Natural killer cell treated with Interleukin-12 subunit alpha and Interleukin-12 subunit beta and Interleukin-15 and Interleukin-18, amount 100 ng/mL, for 72 hours (primary cell): ENCODE results near the gene REPS2. TPM values are rescaled to one million over a fixed set of nuclear protein-coding genes. Genes with fewer than 3 reads are reported as not detected.
A peak's percentile ranks its signal among the peaks of the same experiment; 100 is the strongest.

Source experiments
- ATAC-seq, 2 donors: fragments of 150-1000 bp; cut with Tn5 transposase in 1 of 2; sonication (Bioruptor Pico), chemical (Tn5 transposase) in 1 of 2; 2 replicates each; pipeline ENCODE4 v1.10.0; 2021
- DNase-seq: peaks from one replicate; pipeline ENCODE4 v3.0.0; 2022; ENCODE audit warnings: low spot score
- H3K27ac Mint-ChIP-seq, 2 donors: 1 replicate in 1 of 2; 2 replicates in 1 of 2; pipeline ENCODE4 v1.8.0; 2022; ENCODE audit warnings: mixed read lengths in 2 of 2, mild to moderate bottlenecking in 1 of 2, moderate library complexity in 1 of 2
- H3K27me3 Mint-ChIP-seq, 2 donors: 1 replicate in 1 of 2; 2 replicates in 1 of 2; pipeline ENCODE4 v1.8.0; 2022; ENCODE audit warnings: mixed read lengths in 2 of 2
- H3K36me3 Mint-ChIP-seq: one replicate; pipeline ENCODE4 v1.8.0; 2022; ENCODE audit warnings: mixed read lengths
- H3K4me1 Mint-ChIP-seq, 2 donors: 1 replicate in 1 of 2; 2 replicates in 1 of 2; pipeline ENCODE4 v1.8.0; 2022; ENCODE audit warnings: low read depth in 2 of 2, mixed read lengths in 2 of 2, mild to moderate bottlenecking in 1 of 2
- H3K4me3 Mint-ChIP-seq: one replicate; pipeline ENCODE4 v1.8.0; 2022; ENCODE audit warnings: mixed read lengths
- H3K9me3 Mint-ChIP-seq: 2 replicates; pipeline ENCODE4 v1.8.0; 2022; ENCODE audit warnings: mixed read lengths
- total RNA-seq, 2 donors: library from RNA; stranded (reverse); gene quantifications; one replicate each; pipeline ENCODE4 v1.2.3, GENCODE V29; 2022

REPS2 gene
- total RNA-seq, 2 donors from 2014 or later = 0.20 TPM; not detected in 1

DNA sequence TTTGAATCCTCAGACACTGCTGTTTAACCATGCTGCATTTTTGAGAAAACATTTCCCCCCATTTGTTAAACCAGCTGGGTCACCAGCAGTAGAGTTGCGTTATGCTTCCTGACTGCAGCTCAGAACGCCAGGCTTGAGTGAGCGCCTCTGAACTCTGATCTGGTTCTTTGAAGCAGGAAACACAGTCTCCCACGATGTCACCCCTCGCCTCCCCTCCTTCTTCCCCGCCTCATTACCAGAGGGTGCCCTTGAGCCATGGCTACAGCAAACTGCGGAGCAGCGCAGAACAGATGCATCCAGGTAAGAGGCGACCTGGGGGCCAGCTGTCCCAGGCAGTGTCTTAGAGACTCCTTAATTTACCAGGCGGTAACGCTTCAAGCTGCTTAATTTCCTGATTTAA, 78.4 kb downstream of the REPS2 start:
- no peak for ATAC-seq
- H3K4me3 Mint-ChIP-seq = no peak overlapping the region
- H3K4me1 Mint-ChIP-seq = no peaks in the 10 kb centered on the region
- H3K36me3 Mint-ChIP-seq = no peaks in the 10 kb centered on the region
- peaks cover 0 to 11% of the 10 kb centered on the region in 2 donors for H3K27me3 Mint-ChIP-seq
- no peaks in the 10 kb centered on the region for H3K9me3 Mint-ChIP-seq
- no peak for DNase-seq
- H3K27ac Mint-ChIP-seq = no peak overlapping the region

DNA sequence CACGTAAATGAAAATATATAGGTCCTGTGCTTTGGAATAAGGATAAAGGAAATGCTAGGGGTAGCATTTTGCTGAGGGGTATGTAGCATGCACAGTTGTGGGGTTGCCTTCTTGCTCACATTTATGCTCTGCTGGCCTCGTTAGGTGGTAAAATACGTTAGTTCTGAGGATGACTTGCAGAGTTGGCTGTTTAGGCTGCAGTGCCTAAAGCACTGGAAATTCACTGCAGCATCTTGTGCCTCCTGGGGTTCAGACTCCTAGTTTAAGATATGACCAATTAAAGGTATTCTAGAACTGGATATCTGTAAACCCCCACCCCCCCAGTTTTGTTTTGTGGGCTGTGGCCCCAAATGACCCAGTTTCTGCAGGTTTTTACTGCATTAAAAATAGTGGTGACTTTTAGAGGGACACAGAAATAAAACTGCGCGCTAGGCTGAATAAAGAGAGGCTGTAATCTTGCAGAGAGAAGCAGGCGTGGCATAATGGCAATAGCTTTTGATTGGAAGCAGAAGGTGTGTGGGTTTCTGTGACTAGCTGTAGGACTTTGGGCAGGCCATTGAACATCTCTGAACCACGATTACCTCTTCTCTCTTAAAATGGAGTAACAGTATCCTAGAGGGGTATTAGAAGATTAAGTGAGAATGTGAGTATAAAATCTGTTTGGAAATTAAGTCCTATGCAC, 79.3 kb downstream of the REPS2 start:
- ATAC-seq = no peak
- Mint-ChIP-seq H3K9me3 (no peaks in the 10 kb centered on the region), H3K27ac (no peak overlapping the region), H3K36me3 (no peaks in the 10 kb centered on the region), H3K4me1 (no peaks in the 10 kb centered on the region), H3K4me3 (no peak overlapping the region), H3K27me3 (peaks cover 0 to 15% of the 10 kb centered on the region in 2 donors)
- DNase-seq = no peak

DNA sequence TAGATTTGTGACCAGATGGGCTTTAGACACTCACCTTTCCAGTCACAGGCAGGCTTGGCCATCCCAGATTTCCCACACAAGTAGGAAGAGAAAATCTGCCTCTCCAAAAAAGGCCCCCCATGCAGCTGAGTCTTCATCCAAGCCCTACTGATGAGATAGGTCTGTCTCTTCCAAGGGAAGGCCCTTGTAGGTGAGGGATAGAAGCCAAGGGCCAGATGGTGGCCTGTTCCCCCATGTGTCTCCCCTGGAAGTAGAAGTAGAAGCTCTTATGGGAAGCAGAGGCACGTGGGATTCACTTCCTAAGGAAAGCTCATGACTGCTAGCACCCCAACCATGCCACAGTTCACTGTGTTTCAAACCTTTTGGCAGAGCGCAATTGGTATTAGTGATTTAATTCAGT, 81.5 kb downstream of the REPS2 start:
- no peaks in the 10 kb centered on the region for H3K4me1 Mint-ChIP-seq
- no peak for DNase-seq
- H3K9me3 Mint-ChIP-seq = no peaks in the 10 kb centered on the region
- H3K36me3 Mint-ChIP-seq = no peaks in the 10 kb centered on the region
- no peak overlapping the region for H3K4me3 Mint-ChIP-seq
- H3K27ac Mint-ChIP-seq = no peak overlapping the region
- no peak for ATAC-seq
- peaks cover 1 to 19% of the 10 kb centered on the region in 2 donors for H3K27me3 Mint-ChIP-seq

DNA sequence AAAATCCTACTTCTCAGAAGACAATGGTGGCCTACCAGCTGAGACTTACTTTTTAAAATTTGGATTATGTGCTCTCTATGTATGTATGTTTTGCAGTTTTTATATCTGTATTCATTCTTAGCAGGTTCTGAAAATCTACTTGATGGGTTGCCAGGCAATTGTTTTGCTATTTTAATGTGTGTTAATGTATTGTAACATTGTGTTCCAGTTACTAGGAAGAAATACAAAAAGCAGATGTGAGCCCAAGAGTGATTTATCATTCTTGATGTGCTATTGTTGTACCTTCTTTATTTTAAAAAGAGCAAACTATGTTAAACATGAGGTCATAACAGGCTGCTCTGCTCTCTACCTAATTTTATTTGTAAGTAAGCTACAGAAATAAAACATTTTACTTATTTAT, 81.9 kb downstream of the REPS2 start:
- Mint-ChIP-seq H3K4me1 (no peaks in the 10 kb centered on the region), H3K27ac (no peak overlapping the region), H3K36me3 (no peaks in the 10 kb centered on the region), H3K4me3 (no peak overlapping the region), H3K27me3 (peaks cover 5 to 22% of the 10 kb centered on the region in 2 donors), H3K9me3 (no peaks in the 10 kb centered on the region)
- DNase-seq = no peak
- ATAC-seq = no peak

DNA sequence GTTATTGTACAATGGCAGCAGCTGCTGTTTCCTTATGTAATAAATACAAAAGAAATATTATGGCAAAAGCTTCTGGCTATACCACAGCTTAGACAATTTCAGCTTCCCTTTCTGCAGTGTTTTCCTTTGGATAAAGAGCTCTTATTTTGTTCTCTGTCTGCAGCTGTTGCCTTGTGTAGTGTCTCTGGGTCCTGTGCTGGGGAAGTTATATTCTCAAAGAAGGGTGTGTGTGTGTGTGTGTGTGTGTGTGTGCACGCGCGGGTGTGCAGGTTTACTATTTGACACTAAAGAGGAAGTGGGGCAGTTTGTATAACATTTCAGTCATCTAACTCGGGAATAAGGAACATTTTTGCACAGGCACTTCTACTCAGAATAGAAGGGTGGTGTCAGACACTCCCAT, 83.6 kb downstream of the REPS2 start:
- peaks cover 17 to 31% of the 10 kb centered on the region in 2 donors for H3K27me3 Mint-ChIP-seq
- no peak for DNase-seq
- H3K4me1 Mint-ChIP-seq = no peaks in the 10 kb centered on the region
- no peaks in the 10 kb centered on the region for H3K36me3 Mint-ChIP-seq
- no peak overlapping the region for H3K27ac Mint-ChIP-seq
- ATAC-seq = no peak
- no peak overlapping the region for H3K4me3 Mint-ChIP-seq
- H3K9me3 Mint-ChIP-seq = no peaks in the 10 kb centered on the region

DNA sequence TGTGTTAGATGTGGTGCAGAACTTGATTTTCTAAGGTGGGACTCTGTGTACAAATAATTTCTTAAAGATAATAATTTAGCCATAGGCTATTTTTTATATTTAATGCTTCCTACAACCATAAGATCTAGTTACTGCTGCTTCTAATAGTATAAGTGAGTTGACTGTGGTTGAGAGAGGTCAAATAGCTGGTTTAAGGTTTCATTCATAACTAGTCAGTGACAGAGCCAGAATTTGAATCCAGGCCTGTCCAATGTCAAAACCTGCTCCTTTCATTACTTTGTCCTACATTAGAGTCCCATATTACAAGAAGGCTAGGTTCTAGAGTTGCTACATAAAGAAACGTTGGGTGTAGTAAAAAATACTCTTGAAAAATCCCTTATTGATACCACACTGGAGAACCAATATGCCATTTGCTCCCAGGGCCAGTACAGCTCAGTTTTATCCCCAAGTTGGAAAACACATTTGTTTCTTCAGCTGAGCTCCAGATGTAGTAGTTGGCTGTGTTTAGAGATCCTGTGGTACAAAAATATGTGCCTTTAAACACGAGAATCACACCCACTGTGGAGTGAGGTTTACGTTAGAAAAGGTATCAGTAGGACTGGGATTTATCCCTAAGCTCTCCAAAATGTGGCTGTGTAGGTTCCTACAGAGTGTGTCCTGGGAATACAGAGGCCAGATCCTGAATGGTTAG, 84.3 kb downstream of the REPS2 start:
- peaks cover 19 to 34% of the 10 kb centered on the region in 2 donors for H3K27me3 Mint-ChIP-seq
- DNase-seq (no peak), ATAC-seq (no peak)
- no peaks in the 10 kb centered on the region for H3K9me3 Mint-ChIP-seq
- no peaks in the 10 kb centered on the region for H3K4me1 Mint-ChIP-seq
- no peak overlapping the region for H3K27ac Mint-ChIP-seq
- no peaks in the 10 kb centered on the region for H3K36me3 Mint-ChIP-seq
- no peak overlapping the region for H3K4me3 Mint-ChIP-seq

DNA sequence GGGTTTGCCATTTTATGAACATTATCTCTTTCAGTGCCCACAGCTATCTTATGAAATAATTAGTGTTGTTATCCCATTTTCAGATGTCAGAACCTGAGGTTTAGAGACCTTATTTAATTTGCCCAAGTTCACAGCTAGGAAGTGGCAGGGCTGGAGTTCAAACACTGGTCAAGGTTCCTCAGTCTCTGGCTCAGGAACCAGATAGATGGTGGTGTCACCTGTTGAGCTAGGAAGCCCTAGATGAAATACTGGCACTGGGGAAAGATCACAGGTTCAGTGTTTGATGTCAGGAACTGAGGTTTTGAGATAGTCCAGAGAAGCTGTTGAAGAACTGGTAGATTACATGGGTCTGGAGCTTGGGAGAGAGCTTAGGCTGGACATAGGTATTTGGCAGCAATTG, 85.4 kb downstream of the REPS2 start:
- no peak for DNase-seq
- no peak overlapping the region for H3K27ac Mint-ChIP-seq
- no peaks in the 10 kb centered on the region for H3K36me3 Mint-ChIP-seq
- peaks cover 0 to 5% of the 10 kb centered on the region in 2 donors for H3K4me1 Mint-ChIP-seq
- ATAC-seq = no peak
- H3K9me3 Mint-ChIP-seq = no peaks in the 10 kb centered on the region
- H3K4me3 Mint-ChIP-seq = no peak overlapping the region
- H3K27me3 Mint-ChIP-seq = peaks cover 27 to 35% of the 10 kb centered on the region in 2 donors

DNA sequence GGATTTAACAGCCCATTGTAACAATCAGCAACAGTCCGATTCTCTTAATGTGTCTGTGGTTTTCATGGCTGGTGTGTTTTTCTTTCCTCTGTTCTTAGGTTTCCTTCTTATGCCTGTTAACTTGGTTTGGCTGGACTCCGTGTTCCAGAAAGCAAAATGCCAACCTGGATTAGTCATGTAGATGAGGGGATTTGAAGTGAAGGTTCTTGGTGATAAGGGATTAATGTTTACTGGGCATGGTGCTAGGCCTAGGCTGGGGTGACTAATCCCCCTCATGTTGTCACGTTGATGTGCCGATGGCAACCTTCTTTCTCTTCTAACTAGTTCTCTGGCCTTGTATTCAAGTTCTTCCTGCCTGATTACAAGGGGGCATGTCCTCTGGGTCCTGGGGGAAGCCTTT, 85.9 kb downstream of the REPS2 start:
- Mint-ChIP-seq H3K9me3 (no peaks in the 10 kb centered on the region), H3K27me3 (peaks cover 27 to 31% of the 10 kb centered on the region in 2 donors), H3K4me3 (no peak overlapping the region), H3K27ac (no peak overlapping the region), H3K36me3 (no peaks in the 10 kb centered on the region), H3K4me1 (peaks cover 0 to 5% of the 10 kb centered on the region in 2 donors)
- no peak for ATAC-seq
- DNase-seq = no peak

DNA sequence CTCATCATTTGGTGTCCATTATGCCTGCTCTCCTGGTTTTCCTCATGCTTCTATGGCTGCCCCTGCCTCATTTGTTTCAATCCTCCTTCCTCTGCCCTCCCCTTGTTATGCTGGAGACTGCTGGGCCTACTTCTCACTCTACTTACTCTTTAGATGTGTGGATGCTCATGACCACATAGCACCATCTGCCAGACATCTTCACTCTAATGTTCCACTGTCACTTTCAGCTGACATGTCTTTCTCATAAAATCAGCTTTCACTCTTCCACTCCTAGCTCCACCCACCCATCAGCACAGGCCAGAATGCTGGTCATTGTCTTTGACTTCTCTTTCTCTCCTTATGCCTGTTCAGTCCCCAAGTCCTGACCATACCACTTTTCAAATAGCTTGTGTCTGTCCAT, 86.8 kb downstream of the REPS2 start:
- DNase-seq (no peak), ATAC-seq (no peak)
- no peaks in the 10 kb centered on the region for H3K9me3 Mint-ChIP-seq
- peaks cover 27 to 30% of the 10 kb centered on the region in 2 donors for H3K27me3 Mint-ChIP-seq
- no peak overlapping the region for H3K27ac Mint-ChIP-seq
- H3K36me3 Mint-ChIP-seq = no peaks in the 10 kb centered on the region
- H3K4me3 Mint-ChIP-seq = no peak overlapping the region
- peaks cover 0 to 5% of the 10 kb centered on the region in 2 donors for H3K4me1 Mint-ChIP-seq

DNA sequence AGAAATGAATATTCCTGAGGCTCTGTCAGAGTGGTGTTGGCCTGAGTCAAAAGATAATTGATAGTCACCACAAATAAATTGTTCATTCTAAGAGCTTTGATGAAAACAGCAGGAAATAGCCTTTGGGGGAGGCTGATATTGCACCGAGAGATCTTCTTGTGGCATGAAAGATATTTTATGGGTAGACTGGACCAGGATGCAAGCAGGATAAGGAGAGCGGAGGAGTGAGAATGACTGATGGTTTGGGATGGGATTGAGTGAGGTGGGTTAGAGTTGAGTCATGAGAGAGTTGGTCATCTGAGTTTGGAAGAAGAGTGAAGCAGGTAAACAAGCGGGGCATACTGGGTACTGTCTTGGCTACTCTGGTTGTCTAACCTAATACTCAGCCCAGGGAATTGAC, 88.7 kb downstream of the REPS2 start:
- H3K36me3 Mint-ChIP-seq = no peaks in the 10 kb centered on the region
- no peak for DNase-seq
- H3K4me1 Mint-ChIP-seq = peaks cover 0 to 5% of the 10 kb centered on the region in 2 donors
- peaks cover 27 to 28% of the 10 kb centered on the region in 2 donors for H3K27me3 Mint-ChIP-seq
- H3K27ac Mint-ChIP-seq = no peak overlapping the region
- no peaks in the 10 kb centered on the region for H3K9me3 Mint-ChIP-seq
- no peak overlapping the region for H3K4me3 Mint-ChIP-seq
- no peak for ATAC-seq

DNA sequence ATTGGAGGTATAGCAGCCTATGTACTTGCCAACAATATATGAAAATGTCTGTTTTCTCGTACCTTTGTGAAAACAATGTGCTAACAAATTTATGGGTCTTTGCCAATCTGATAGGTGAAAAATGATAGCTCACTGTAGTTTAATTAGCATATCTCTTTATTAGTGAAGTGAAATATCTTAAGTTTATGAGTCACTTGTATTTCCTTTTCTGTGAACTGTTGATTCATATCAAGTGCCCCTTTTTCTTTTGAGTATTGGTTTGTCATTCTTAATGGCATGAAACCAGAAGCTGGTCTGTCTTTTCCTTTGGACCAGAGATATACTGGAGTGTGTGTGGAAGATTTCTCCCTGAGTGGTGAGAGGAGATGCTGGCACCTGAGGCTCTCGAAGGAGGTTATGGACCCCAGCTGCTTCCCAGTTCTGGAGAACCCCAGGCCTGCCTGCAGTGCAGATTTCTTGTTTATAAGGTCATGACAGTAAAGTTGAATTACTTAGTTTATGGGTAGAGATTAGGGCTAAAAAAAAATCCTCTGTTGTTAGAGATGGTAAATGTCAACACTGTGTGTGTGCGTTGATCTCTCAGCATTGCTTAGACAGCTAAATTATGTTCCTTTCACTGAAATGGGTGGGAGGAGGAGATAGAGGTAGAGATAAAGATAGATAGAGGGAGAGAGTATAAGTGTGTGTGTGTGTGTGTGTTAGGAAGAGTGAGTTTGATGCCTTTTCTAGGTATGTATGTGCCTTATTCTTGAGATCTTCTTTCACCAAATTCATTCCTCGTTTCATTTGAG, 89.9 kb downstream of the REPS2 start:
- H3K4me1 Mint-ChIP-seq = peaks cover 0 to 5% of the 10 kb centered on the region in 2 donors
- no peak for DNase-seq
- no peaks in the 10 kb centered on the region for H3K36me3 Mint-ChIP-seq
- H3K9me3 Mint-ChIP-seq = no peaks in the 10 kb centered on the region
- peaks cover 24 to 27% of the 10 kb centered on the region in 2 donors for H3K27me3 Mint-ChIP-seq
- H3K4me3 Mint-ChIP-seq = peak overlapping the region; percentile 44
- ATAC-seq = no peak
- peak overlapping the region in 1 of 2 donors; percentile 62 for H3K27ac Mint-ChIP-seq

DNA sequence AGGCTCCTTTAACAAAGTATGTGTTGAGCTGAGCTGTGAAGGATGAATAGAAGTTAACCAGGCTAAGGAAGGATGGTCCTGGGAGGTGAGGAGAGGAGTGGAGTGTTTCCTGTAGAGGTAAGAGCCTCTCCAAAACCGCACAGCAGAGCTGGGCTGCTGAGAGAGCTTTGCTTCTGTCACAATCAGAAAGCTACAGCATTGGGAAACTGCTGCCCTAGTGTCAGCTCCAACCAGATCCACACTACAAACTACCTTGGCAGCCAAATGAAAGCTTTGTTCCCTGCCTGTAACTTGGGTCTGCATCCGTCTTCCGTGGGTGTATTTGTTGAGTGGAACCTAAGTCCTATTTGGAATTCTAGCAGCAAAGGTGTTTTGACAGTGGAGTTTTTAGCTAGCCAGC, 91.8 kb downstream of the REPS2 start:
- Mint-ChIP-seq H3K27ac (no peak overlapping the region), H3K4me1 (peaks cover 0 to 5% of the 10 kb centered on the region in 2 donors)

DNA sequence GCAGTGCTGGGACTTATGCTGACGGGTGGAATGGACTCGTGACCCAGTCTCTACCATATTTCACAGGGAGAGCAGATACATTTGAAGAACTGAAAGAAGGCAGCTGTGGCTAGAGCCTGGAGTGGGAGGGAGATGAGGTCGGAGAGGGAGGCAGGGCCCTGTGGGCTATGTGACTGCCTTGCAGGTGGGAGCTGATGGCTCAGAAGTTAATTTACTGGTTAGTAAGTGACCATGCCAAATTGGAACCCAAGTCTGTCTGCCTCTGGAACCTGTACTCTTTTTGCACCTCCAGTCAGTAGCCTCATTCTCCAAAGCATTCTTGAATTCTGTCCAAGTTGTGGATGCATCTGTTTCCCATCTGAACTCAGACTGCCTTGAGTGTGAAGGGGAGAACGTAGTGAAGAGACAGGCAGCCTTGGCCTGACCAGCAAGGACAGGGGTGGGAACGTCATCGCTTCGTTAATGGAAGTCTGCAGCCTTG, 92.3 kb downstream of the REPS2 start:
- ATAC-seq (peak in 1 of 2 donors; percentile 40), DNase-seq (no peak)
- H3K36me3 Mint-ChIP-seq = no peaks in the 10 kb centered on the region

More for the DNA sequence above, 91.8 kb downstream of the REPS2 start:
- ATAC-seq (no peak), DNase-seq (no peak)
- no peaks in the 10 kb centered on the region for H3K9me3 Mint-ChIP-seq
- peaks cover 18 to 22% of the 10 kb centered on the region in 2 donors for H3K27me3 Mint-ChIP-seq
- no peak overlapping the region for H3K4me3 Mint-ChIP-seq
- no peaks in the 10 kb centered on the region for H3K36me3 Mint-ChIP-seq

DNA sequence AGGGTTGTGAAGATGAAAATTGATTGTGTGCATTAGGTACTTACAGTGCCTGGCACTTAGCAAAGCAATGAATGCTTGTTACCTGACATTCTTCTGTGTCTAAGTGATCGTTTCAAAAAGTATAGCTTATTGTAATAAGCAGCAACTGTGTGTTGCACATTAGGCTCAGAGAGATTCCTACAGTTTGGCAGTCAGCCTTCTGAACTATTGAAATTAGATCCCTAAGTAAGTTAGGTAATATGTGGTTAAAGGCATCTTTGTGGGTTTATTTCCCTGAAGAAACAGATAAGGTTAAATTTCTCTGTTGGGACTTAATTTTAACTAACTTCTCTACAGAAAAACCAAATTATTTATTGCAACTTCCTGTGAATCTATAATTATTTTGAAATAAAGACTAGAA, 93.4 kb downstream of the REPS2 start:
- Mint-ChIP-seq H3K9me3 (no peaks in the 10 kb centered on the region), H3K4me3 (no peak overlapping the region), H3K4me1 (peaks cover 0 to 5% of the 10 kb centered on the region in 2 donors), H3K36me3 (no peaks in the 10 kb centered on the region), H3K27me3 (peaks cover 12 to 13% of the 10 kb centered on the region in 2 donors), H3K27ac (no peak overlapping the region)
- ATAC-seq = no peak
- no peak for DNase-seq

More for the DNA sequence above, 92.3 kb downstream of the REPS2 start:
- Mint-ChIP-seq H3K9me3 (no peaks in the 10 kb centered on the region), H3K4me1 (peaks cover 0 to 5% of the 10 kb centered on the region in 2 donors), H3K4me3 (no peak overlapping the region), H3K27ac (no peak overlapping the region), H3K27me3 (peaks cover 14 to 18% of the 10 kb centered on the region in 2 donors)
